Breast epithelium (tissue), 3 donors: ENCODE data around the gene GPR176.

Experiments
- CTCF ChIP-seq, 3 donors: fragments of 450-650 bp; IDR thresholded peaks; one replicate each; pipeline ENCODE4 v1.5.1; 2016 to 2017; ENCODE audit warnings: antibody characterized with exemption in 3 of 3, mild to moderate bottlenecking in 3 of 3, moderate library complexity in 3 of 3
- POLR2A ChIP-seq: fragments of 450-650 bp; IDR thresholded peaks from one replicate; pipeline ENCODE4 v1.6.1; 2016; ENCODE audit warnings: antibody characterized with exemption, mild to moderate bottlenecking, moderate library complexity
- POLR2AphosphoS5 ChIP-seq, 3 donors: sonication (generic); formaldehyde crosslinking; IDR thresholded peaks; one replicate each; pipeline ENCODE4 v1.6.1; 2017; ENCODE audit warnings: antibody characterized with exemption in 3 of 3

- no peak for TF ChIP-seq CTCF (IDR thresholded peaks at IDR 0.05)
- no peak for TF ChIP-seq POLR2A
- no peak for TF ChIP-seq POLR2AphosphoS5 (IDR thresholded peaks at IDR 0.05)
These were observed 144.0 kb downstream of the GPR176 start for GRCh38 chr15:39776068-39776467.
